NCI-H1105 (cell line): Measurements from ENCODE around the gene MSX2.

Source experiments
- DNase-seq: peaks from one replicate; lab custom pipeline; 2025; lab: John Stamatoyannopoulos, UW

MSX2 gene

GRCh38 chr5:174775081-174775480, 50.7 kb downstream of the MSX2 start:
- DNase-seq: no peak

GRCh38 chr5:174777111-174777510, 52.7 kb downstream of the MSX2 start:
- DNase-seq: no peak

- no peak for DNase-seq
Observed at GRCh38 chr5:174777583-174777982, 53.2 kb downstream of the MSX2 start.
